Activated CD8-positive, alpha-beta memory T cell treated with anti-CD3 and anti-CD28 coated beads for 24 hours (primary cell): Measurements from ENCODE around the gene PLEKHH1.

Experiments used
- DNase-seq: peaks from one replicate; pipeline ENCODE4 v3.0.0-alpha.2; 2020

Gene PLEKHH1

GRCh38 chr14:67569651-67570290 is 36.7 kb downstream of the PLEKHH1 start:
- no peak for DNase-seq

- no peak for DNase-seq
Measured at GRCh38 chr14:67570453-67570852, 37.4 kb downstream of the PLEKHH1 start.

- peak; percentile 86 for DNase-seq
Measured at GRCh38 chr14:67571275-67571990, 38.3 kb downstream of the PLEKHH1 start.

- no peak for DNase-seq
Measured at GRCh38 chr14:67571991-67572323, 38.9 kb downstream of the PLEKHH1 start.

- DNase-seq = no peak
Measured at GRCh38 chr14:67572608-67573007, 39.5 kb downstream of the PLEKHH1 start.

GRCh38 chr14:67573228-67574010 is 40.3 kb downstream of the PLEKHH1 start:
- DNase-seq = no peak

GRCh38 chr14:67574156-67574555 is 41.1 kb downstream of the PLEKHH1 start:
- no peak for DNase-seq

GRCh38 chr14:67574806-67575205 is 41.7 kb downstream of the PLEKHH1 start:
- no peak for DNase-seq

- no peak for DNase-seq
Measured at GRCh38 chr14:67575684-67576083, 42.6 kb downstream of the PLEKHH1 start.

- DNase-seq = no peak
Measured at GRCh38 chr14:67576216-67576955, 43.3 kb downstream of the PLEKHH1 start.

- DNase-seq = no peak
Measured at GRCh38 chr14:67577181-67577808, 44.2 kb downstream of the PLEKHH1 start.

- DNase-seq = no peak
Measured at GRCh38 chr14:67577909-67578749, 45.0 kb downstream of the PLEKHH1 start.

- DNase-seq = no peak
Measured at GRCh38 chr14:67579040-67579439, 46.0 kb downstream of the PLEKHH1 start.

- DNase-seq = no peak
Measured at GRCh38 chr14:67579636-67580035, 46.5 kb downstream of the PLEKHH1 start.

GRCh38 chr14:67580336-67581171 is 47.5 kb downstream of the PLEKHH1 start:
- DNase-seq = no peak

- no peak for DNase-seq
Measured at GRCh38 chr14:67581643-67582042, 48.6 kb downstream of the PLEKHH1 start.

GRCh38 chr14:67582061-67582460 is 49.0 kb downstream of the PLEKHH1 start:
- no peak for DNase-seq

GRCh38 chr14:67583711-67584644 is 50.9 kb downstream of the PLEKHH1 start:
- DNase-seq = no peak

GRCh38 chr14:67584978-67585377 is 51.9 kb downstream of the PLEKHH1 start:
- DNase-seq = no peak

- no peak for DNase-seq
Measured at GRCh38 chr14:67586369-67586768, 53.3 kb downstream of the PLEKHH1 start.
